Lower lobe of right lung (tissue), 2 donors: Measurements from ENCODE around the gene ERVK3-1. TPM values are rescaled to one million over a fixed set of nuclear protein-coding genes. Genes with fewer than 3 reads are reported as not detected.
A peak's percentile ranks its signal among the peaks of the same experiment; 100 is the strongest.

Experiments used
- ATAC-seq, 2 donors: fragments of 200-7000 bp; cut with Tn5 transposase; one replicate each; pipeline ENCODE4 v1.9.1; 2020 to 2022; ENCODE audit warnings: mild to moderate bottlenecking in 2 of 2, moderate library complexity in 2 of 2
- DNase-seq: peaks from one replicate; pipeline ENCODE4 v3.0.0-alpha.2; 2020
- H3K27ac ChIP-seq: fragments of 200-600 bp; one replicate; pipeline ENCODE4 v1.8.0; 2022
- H3K27me3 ChIP-seq: fragments of 200-600 bp; one replicate; pipeline ENCODE4 v1.8.0; 2022; ENCODE audit warnings: low read depth
- H3K36me3 ChIP-seq: fragments of 200-600 bp; one replicate; pipeline ENCODE4 v1.8.0; 2022; ENCODE audit warnings: mild to moderate bottlenecking
- H3K4me1 ChIP-seq: fragments of 200-600 bp; one replicate; pipeline ENCODE4 v1.8.0; 2022
- H3K4me3 ChIP-seq: fragments of 200-600 bp; one replicate; pipeline ENCODE4 v1.8.0; 2022; ENCODE audit warnings: mild to moderate bottlenecking
- H3K9me3 ChIP-seq: fragments of 200-600 bp; one replicate; pipeline ENCODE4 v1.8.0; 2022
- CTCF ChIP-seq: fragments of 200-600 bp; IDR thresholded peaks from one replicate; pipeline ENCODE4 v1.8.0; 2022; ENCODE audit warnings: antibody characterized with exemption, mild to moderate bottlenecking
- intact Hi-C: fragments of 100-400 bp; cut with DNase I; formaldehyde crosslinking; loops from one replicate; pipeline ENCODE4 v1.11.0; 2022
- total RNA-seq: library from RNA; stranded (reverse); fragmentation: NEBNext Ultra II Directional; extraction: Animal tissue kit (Norgen Biotek cat#: 25700); gene quantifications from one replicate; pipeline ENCODE4 v1.2.1, GENCODE V29; 2021
- donor health status: DM: no; HTN: yes; CAD: no; lungs with severe emphysema.

The ERVK3-1 gene
- total RNA-seq, 1 donor from 2014 or later = 31.6 TPM

GRCh38 chr19:58350871-58351557 lies 45.8 kb downstream of the ERVK3-1 start:
- DNase-seq (peak; percentile 44), ATAC-seq (no peak)
- intact Hi-C loops = no loop called here
- no peaks in the 10 kb centered on the region for H3K9me3 ChIP-seq
- H3K27me3 ChIP-seq = peaks cover 42% of the 10 kb centered on the region
- TF ChIP-seq CTCF = no peak
- H3K4me1 ChIP-seq = peaks cover 17% of the 10 kb centered on the region
- no peak overlapping the region for H3K27ac ChIP-seq
- no peak overlapping the region for H3K4me3 ChIP-seq
- H3K36me3 ChIP-seq = peaks cover 5% of the 10 kb centered on the region

- Histone ChIP-seq H3K4me1 (peaks cover 22% of the 10 kb centered on the region), H3K4me3 (no peak overlapping the region), H3K9me3 (no peaks in the 10 kb centered on the region), H3K27ac (no peak overlapping the region), H3K27me3 (peaks cover 42% of the 10 kb centered on the region), H3K36me3 (peaks cover 5% of the 10 kb centered on the region)
- ATAC-seq (no peak), DNase-seq (no peak)
- intact Hi-C loops = no loop called here
- TF ChIP-seq CTCF = no peak
These were observed 46.3 kb downstream of the ERVK3-1 start for GRCh38 chr19:58351558-58351878.

- intact Hi-C loops = no loop called here
- TF ChIP-seq CTCF = no peak
- ATAC-seq (no peak), DNase-seq (peak; percentile 32)
- Histone ChIP-seq H3K9me3 (no peaks in the 10 kb centered on the region), H3K36me3 (peaks cover 5% of the 10 kb centered on the region), H3K27me3 (peaks cover 47% of the 10 kb centered on the region), H3K4me1 (peaks cover 29% of the 10 kb centered on the region), H3K27ac (no peak overlapping the region), H3K4me3 (no peak overlapping the region)
These were observed 47.0 kb downstream of the ERVK3-1 start for GRCh38 chr19:58351990-58352755.

GRCh38 chr19:58352760-58353671 lies 47.8 kb downstream of the ERVK3-1 start, which contains the start of gene A1BG:
Gene A1BG (minus strand): TSS chr19:58353492. CDS start chr19:58353437, 55 bp downstream.
- Histone ChIP-seq H3K9me3 (no peaks in the 10 kb centered on the region), H3K4me1 (peaks cover 31% of the 10 kb centered on the region), H3K4me3 (no peak within 1 kb of the TSS), H3K27me3 (peaks cover 48% of the 10 kb centered on the region), H3K27ac (no peak within 1 kb of the TSS), H3K36me3 (peaks cover 5% of the 10 kb centered on the region)
- ATAC-seq (no peak), DNase-seq (peak; percentile 37)
- intact Hi-C loops = no loop called here
- no peak for TF ChIP-seq CTCF

GRCh38 chr19:58353717-58354477 lies 48.7 kb downstream of the ERVK3-1 start:
- DNase-seq = no peak
- H3K27ac ChIP-seq = no peak overlapping the region
- no peak for TF ChIP-seq CTCF
- H3K4me1 ChIP-seq = peaks cover 31% of the 10 kb centered on the region
- intact Hi-C loops = no loop called here
- peaks cover 5% of the 10 kb centered on the region for H3K36me3 ChIP-seq
- no peak overlapping the region for H3K4me3 ChIP-seq
- no peaks in the 10 kb centered on the region for H3K9me3 ChIP-seq
- no peak for ATAC-seq
- H3K27me3 ChIP-seq = peaks cover 46% of the 10 kb centered on the region
